Smooth muscle cell (in vitro differentiated cells): ENCODE measurements around the gene RAB30. TPM values are rescaled to one million over a fixed set of nuclear protein-coding genes. Genes with fewer than 3 reads are reported as not detected.
"Not testable (repeated sequence)": the region's sequence is repeated elsewhere in the genome, so short reads cannot be mapped to it uniquely, and the experiment has no call there.

Experiments
- DNase-seq: peaks from one replicate; lab custom pipeline; 2025; ENCODE audit not compliant: unreplicated experiment; lab: John Stamatoyannopoulos, UW
- H2AFZ ChIP-seq: fragments of 200-600 bp; sonication (generic); 2 replicates; pipeline ENCODE4 v1.6.0; 2016; ENCODE audit warnings: antibody characterized with exemption, low read depth, mild to moderate bottlenecking
- H3F3A ChIP-seq: fragments of 200-600 bp; sonication (generic); 2 replicates; pipeline ENCODE4 v1.6.0; 2017; ENCODE audit warnings: antibody characterized with exemption, low read depth
- H3K27ac ChIP-seq: fragments of 200-600 bp; sonication (generic); 2 replicates; pipeline ENCODE4 v1.5.1; 2016; ENCODE audit warnings: low read depth, mild to moderate bottlenecking
- H3K27me3 ChIP-seq: fragments of 200-600 bp; sonication (generic); 2 replicates; pipeline ENCODE4 v1.6.1; 2016; ENCODE audit warnings: low read depth, mild to moderate bottlenecking
- H3K36me3 ChIP-seq: fragments of 200-600 bp; sonication (generic); 2 replicates; pipeline ENCODE4 v1.5.1; 2016; ENCODE audit warnings: low read depth
- H3K4me1 ChIP-seq: fragments of 200-600 bp; sonication (generic); 2 replicates; pipeline ENCODE4 v1.5.1; 2016; ENCODE audit warnings: low read depth
- H3K4me2 ChIP-seq: fragments of 200-600 bp; sonication (generic); 2 replicates; pipeline ENCODE4 v1.6.0; 2016; ENCODE audit warnings: mild to moderate bottlenecking
- H3K4me3 ChIP-seq: fragments of 200-600 bp; sonication (generic); 2 replicates; pipeline ENCODE4 v1.5.1; 2016; ENCODE audit warnings: mild to moderate bottlenecking
- H3K79me2 ChIP-seq: fragments of 200-600 bp; sonication (generic); 2 replicates; pipeline ENCODE4 v1.6.0; 2016; ENCODE audit warnings: low read depth, mild to moderate bottlenecking
- H3K9ac ChIP-seq: fragments of 200-600 bp; sonication (generic); 2 replicates; pipeline ENCODE4 v1.6.0; 2016; ENCODE audit warnings: low read depth
- H3K9me3 ChIP-seq: fragments of 200-600 bp; sonication (generic); replicated peaks from 2 replicates; pipeline ENCODE4 v1.5.1; 2016; ENCODE audit warnings: low read depth
- H4K20me1 ChIP-seq: fragments of 200-600 bp; sonication (generic); 2 replicates; pipeline ENCODE4 v1.6.0; 2016; ENCODE audit warnings: low read depth
- CTCF ChIP-seq: fragments of 200-600 bp; sonication (generic); IDR thresholded peaks from 2 replicates; pipeline ENCODE4 v1.5.1; 2017; ENCODE audit warnings: borderline replicate concordance, mild to moderate bottlenecking, antibody characterized with exemption; ENCODE audit not compliant: insufficient read depth, poor library complexity, severe bottlenecking
- WGBS: methylation state at CpG from one replicate; pipeline ENCODE4 v1.1.7; 2016; ENCODE audit warnings: low lambda C conversion rate; 5-methylcytosine and 5-hydroxymethylcytosine counted together
- polyA plus RNA-seq: library from polyadenylated mRNA; unstranded; fragments of >200 nt; fragmentation: Nextera tagmentation; extraction: Ambion mirVana; gene quantifications from 2 replicates; pipeline ENCODE4 v1.2.1, GENCODE V29; 2016
- total RNA-seq: library from RNA; depleted of rRNA; stranded (reverse); fragments of >200 nt; gene quantifications from 2 replicates; pipeline ENCODE4 v1.2.3, GENCODE V29; 2014

The RAB30 gene
- total and polyA plus RNA-seq, 2 experiments from 2014 or later: 11.2 to 19.6 TPM

DNA sequence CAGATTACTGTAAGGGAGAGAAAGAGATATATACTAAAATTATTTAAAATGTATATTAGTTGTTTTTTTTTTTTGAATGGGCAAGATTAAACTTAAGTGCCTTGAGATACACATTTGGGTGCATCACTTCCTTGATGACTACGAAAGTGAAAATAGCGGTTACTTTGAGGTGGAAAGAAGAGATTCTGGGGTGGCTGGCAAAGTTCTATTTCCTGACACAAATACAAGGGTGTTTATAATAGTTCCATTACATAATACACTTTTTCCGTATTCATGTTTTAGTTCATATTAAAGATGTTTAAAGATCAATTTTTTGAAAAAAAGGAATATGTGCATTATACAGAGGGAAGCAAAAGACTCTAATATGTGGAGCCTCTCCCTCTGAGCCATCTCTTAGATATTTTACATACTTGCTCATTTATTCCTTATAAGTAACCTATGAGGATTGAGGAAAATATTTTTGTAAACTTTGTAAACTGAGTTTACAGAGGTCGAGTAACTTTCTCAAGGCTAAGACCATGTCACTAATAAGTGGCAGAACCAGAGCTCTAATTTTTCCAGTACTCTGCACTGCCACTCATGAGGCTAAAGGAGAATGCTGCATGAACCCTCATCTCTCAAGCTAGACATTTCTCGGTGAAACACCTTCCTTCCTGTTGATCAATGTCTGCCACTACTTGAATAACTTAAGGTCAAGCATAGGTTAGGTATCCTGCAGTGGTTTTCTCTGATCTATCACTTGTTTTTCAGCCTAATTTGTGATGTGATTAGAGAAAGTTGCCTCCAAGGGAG, 111.5 kb downstream of the RAB30 start:
- H3K4me3 ChIP-seq: no peak overlapping the region
- 84% methylated on average over 5 of the region's 5 CpGs for WGBS
- H3K36me3 ChIP-seq: no peaks in the 10 kb centered on the region
- H4K20me1 ChIP-seq: no peaks in the 10 kb centered on the region
- no peaks in the 10 kb centered on the region for H3K4me1 ChIP-seq
- TF ChIP-seq CTCF: no peak
- H3K79me2 ChIP-seq: no peaks in the 10 kb centered on the region
- no peaks in the 10 kb centered on the region for H3K27me3 ChIP-seq
- H3K9me3 ChIP-seq: no peaks in the 10 kb centered on the region
- no peak overlapping the region for H3K27ac ChIP-seq
- DNase-seq: no peak
- H3K4me2 ChIP-seq: no peak overlapping the region
- no peak overlapping the region for H2AFZ ChIP-seq
- H3F3A ChIP-seq: no peaks in the 10 kb centered on the region
- H3K9ac ChIP-seq: no peak overlapping the region

DNA sequence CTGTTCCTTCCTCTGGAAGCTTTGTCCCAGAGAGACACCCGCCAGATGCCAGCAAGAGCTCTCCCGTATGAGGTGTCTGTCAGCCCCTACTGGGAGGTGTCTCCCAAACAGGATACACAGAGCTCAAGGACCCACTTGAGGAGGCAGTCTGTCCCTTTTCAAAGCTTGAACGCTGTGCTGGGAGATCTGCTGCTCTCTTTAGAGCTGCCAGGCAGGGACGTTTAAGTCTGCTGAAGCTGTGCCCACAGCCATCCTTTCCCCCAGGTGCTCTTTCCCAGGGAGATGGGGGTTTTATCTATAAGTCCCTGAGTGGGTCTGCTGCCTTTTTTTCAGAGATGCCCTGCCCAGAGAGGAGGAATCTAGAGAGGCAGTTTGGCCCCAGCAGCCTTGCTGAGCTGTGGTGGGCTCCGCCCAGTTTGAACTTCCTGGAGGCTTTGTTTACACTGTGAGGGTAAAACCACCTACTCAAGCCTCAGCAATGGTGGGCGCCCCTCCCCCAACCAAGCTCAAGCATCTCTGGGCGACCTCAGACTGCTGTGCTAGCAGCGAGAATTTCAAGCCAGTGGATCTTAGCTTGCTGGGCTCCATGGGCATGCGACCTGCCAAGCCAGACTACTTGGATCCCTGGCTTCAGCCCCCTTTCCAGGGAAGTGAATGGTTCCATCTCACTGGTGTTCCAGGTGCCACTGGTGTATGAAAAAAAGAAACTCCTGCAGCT, 115.8 kb downstream of the RAB30 start:
- DNase-seq, H3K79me2 ChIP-seq, H3K27me3 ChIP-seq, H3K4me3 ChIP-seq, H3K9me3 ChIP-seq, H3K27ac ChIP-seq, H3K4me1 ChIP-seq, H3F3A ChIP-seq, H3K36me3 ChIP-seq, H4K20me1 ChIP-seq, H3K9ac ChIP-seq: not testable (repeated sequence)
- WGBS: 45% methylated on average over 9 of the region's 9 CpGs
- Histone ChIP-seq H2AFZ (peak overlapping the region; percentile 19), H3K4me2 (peak overlapping the region; percentile 6)

DNA sequence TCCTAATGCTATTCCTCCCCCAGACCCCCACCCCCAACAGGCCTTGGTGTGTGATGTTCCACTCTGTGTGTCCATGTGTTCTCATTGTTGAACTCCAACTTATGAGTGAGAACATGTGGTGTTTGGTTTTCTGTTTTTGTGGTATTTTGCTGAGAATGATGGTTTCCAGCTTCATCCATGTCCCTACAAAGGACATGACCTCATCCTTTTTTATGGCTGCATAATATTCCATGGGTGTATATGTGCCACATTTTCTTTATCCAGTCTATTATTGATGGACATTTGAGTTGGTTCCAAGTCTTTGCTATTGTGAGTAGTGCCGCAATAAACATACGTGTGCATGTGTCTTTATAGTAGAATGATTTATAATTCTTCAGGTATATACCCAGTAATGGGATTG, 121.2 kb downstream of the RAB30 start:
- not testable (repeated sequence) for H3K79me2 ChIP-seq, H3K4me2 ChIP-seq, H3K4me1 ChIP-seq, H3K9ac ChIP-seq, H3F3A ChIP-seq, H3K27ac ChIP-seq, H3K9me3 ChIP-seq, H3K4me3 ChIP-seq, H3K27me3 ChIP-seq, H4K20me1 ChIP-seq, DNase-seq, H2AFZ ChIP-seq, H3K36me3 ChIP-seq
- 98% methylated on average over 2 of the region's 2 CpGs for WGBS

DNA sequence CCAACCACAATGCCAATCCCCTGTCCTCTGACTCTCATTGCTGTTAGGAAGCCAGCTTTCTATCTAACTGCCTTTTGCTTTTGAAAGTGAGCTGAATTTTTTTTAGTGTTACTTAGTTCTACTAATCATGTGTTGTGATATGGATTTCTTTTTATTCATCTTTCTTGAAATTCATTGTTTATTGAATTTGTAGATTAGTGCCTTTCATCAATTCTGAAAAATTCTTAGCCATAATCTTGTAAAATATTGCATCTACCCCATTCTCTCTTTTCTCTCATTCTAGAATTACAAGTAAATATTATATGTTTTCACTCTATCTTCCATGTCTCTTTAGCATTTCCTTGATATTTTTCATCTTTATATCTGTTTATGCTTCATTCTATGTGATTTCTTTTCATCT, 122.3 kb downstream of the RAB30 start:
- DNase-seq: no peak
- no peaks in the 10 kb centered on the region for H3K4me1 ChIP-seq

More for the DNA sequence above, 122.3 kb downstream of the RAB30 start:
- Histone ChIP-seq H3K27me3 (no peaks in the 10 kb centered on the region), H3K9ac (no peak overlapping the region), H2AFZ (no peak overlapping the region), H4K20me1 (no peaks in the 10 kb centered on the region), H3K36me3 (no peaks in the 10 kb centered on the region), H3K9me3 (no peaks in the 10 kb centered on the region), H3K4me3 (no peak overlapping the region), H3F3A (no peaks in the 10 kb centered on the region), H3K4me2 (no peak overlapping the region), H3K79me2 (no peaks in the 10 kb centered on the region), H3K27ac (no peak overlapping the region)
- no peak for TF ChIP-seq CTCF
